SHP77 (cell line): ENCODE results near the gene LRP3.
"Not testable (repeated sequence)": the region's sequence is repeated elsewhere in the genome, so short reads cannot be mapped to it uniquely, and the experiment has no call there.

Source experiments
- DNase-seq, 2 experiments: peaks; one replicate each; lab custom pipeline; 2025; lab: John Stamatoyannopoulos, UW

Gene LRP3

GRCh38 chr19:33216198-33216830, 22.2 kb downstream of the LRP3 start:
- DNase-seq: no peak

GRCh38 chr19:33217881-33218280, 23.8 kb downstream of the LRP3 start:
- no peak for DNase-seq

DNA sequence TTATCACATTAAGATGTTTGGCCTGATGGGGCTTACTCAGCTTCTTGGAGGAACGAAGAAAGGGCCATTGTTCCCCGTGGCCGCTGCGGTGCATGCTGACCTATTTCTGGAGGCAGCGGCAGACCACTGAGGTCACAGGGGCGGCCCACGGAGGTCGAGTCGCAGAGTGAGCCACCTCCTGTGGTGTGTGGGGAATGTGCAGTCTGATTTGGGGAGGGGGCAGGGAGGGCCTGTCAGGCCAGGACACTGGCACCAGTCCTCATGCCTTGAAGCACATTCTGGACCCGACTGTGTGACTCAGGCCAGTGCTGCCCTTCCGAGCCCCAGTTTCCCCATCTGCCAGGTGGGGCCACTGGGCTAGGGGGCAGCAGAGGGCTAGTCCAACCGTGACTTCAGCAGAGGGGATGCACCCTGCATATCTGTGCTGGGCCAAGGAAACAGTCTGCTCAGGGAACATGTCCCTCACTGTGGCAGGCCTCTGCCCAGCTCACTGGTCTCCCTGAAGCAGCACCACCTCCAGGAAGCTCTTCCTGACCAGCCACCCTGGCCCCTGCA, 25.2 kb downstream of the LRP3 start:
- no peak for DNase-seq

DNA sequence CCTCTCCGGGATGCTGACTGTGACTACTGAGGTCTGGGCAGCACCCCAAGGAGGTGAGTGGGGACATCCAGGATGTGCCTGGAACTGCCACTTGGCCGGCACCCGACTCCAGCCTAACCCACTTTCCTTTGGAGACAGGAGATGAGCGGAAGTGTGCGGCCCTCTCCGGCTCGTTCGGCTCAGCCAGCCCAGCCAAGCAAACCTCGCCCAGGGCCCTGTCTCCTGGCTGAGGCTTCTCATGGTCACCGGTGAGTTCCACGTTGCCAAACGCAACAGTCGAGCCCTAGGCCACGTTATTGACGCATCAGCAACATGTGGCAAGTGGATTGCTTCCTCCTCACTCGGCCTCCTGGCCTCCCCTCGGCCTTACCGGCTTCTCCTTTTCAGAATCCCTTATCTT, 26.0 kb downstream of the LRP3 start:
- DNase-seq: no peak

- DNase-seq: no peak
These were observed 26.6 kb downstream of the LRP3 start for GRCh38 chr19:33220735-33221134.

- DNase-seq: no peak
These were observed 27.5 kb downstream of the LRP3 start for GRCh38 chr19:33221638-33222037.

GRCh38 chr19:33222255-33222654, 28.1 kb downstream of the LRP3 start:
- not testable (repeated sequence) for DNase-seq

GRCh38 chr19:33224694-33225457, 30.7 kb downstream of the LRP3 start:
- no peak for DNase-seq

DNA sequence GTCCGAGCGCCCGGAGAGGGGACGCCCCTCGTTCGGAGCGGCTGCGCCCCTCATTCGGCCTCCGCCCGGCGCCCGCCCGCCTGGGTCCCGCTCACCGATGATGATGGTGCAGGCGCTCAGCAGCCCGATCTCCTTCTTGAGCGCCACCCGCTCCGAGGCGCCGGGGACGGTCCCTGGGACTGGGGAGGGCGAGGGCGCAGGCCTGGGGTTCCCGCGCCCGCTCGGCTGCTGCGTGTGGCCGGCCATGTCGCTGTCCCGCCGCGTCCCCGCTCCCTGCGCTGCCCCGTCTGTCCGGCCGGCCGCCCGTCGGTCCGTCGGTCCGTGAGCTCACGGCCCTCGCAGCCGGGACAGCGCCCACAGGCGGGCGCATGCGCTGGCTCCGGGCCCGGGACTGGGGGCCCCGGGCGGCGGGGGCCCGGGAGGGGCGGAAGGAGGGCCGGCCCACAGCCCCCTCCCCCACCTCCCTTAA, 31.4 kb downstream of the LRP3 start, which contains the start of gene SLC7A10:
Gene SLC7A10 (minus strand): TSS at position 393 of the 469 bp plus-strand sequence. CDS start 147 bp downstream, at position 246.
- no peak for DNase-seq

- DNase-seq: no peak
These were observed 32.6 kb downstream of the LRP3 start for GRCh38 chr19:33226550-33227241.

GRCh38 chr19:33227242-33227650, 33.1 kb downstream of the LRP3 start:
- DNase-seq: no peak

DNA sequence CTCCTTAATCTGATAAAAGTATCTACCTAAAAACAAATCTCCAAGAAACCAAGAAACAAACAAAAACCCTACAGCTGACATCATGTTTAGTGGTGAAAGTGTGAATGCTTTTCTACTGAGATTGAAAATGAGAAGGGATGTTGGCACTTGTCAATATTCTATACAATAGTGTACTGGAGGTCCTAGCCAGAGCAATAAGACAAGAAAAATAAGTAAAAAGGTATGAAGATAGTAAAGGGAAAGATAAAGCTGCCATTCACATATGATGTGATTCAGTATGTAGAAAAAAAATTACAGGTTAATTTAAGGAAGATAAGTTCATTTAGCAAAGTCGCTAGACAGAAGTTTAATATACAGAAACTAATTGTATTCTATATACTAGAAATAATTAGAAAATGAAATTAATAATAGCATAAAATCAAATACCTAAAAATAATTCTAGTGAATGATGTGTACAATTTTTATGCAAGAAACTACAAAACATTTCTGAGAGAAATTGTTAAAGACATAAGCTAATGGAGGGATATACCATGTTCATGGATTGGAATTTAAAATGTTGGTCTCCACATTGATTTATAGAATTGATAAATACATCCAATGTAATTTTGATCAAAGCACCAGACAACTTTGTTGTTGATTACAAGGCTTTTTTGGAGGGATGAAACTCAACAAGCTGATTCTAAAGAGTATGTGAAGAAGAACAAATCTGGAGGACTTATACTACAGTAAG, 33.9 kb downstream of the LRP3 start:
- DNase-seq: no peak

- DNase-seq: no peak
These were observed 35.8 kb downstream of the LRP3 start for GRCh38 chr19:33229962-33230361.

- DNase-seq: no peak
These were observed 37.4 kb downstream of the LRP3 start for GRCh38 chr19:33231511-33231910.

DNA sequence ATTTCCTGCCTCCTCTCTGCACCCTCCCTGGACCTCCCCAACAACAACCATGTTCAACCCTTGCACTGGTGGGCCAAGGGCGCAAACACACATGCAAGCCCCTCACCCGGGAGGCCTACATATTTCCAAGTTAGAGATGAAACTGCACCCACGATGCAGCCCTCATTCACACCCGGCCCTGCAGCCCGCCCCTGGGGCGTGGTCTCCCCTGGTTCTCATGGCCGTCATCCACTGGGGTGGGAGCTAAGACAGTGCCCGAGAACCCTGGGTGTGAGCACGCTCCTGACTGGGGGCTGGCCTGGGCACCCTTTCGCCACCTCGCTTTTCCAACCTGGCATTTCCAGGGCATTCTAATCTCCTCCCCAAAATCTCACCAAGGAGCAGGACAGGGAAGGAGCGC, 38.5 kb downstream of the LRP3 start:
- no peak for DNase-seq

DNA sequence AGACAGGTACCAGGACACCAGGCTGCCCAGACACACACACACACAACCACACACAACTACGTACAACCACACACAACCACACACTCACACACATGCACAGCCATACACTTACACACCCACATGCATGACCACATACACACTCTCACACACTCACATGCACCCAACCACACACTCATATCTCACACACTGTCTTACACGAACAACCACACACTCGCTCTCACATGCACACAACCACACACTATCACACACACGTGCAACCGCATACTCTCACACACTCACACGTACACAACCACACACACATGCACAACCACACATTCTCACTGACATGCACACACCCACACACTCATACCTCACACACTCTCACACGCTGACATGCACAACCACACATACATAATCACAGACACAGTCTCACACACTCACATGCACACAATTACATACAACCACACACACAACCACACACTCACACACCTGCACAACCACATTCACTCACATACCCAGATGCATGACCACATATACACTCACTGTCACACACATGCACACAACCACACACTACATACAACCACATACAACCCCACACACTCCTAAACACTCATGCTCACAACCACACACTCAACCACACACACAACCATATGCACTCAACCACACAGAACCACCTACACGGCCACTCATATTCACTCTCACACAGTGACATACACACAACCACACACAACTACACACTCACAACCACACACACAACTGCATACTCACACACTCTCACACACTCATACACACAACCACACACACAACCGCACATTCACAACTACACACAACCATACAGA, 39.1 kb downstream of the LRP3 start:
- no peak for DNase-seq

- DNase-seq: no peak
These were observed 40.0 kb downstream of the LRP3 start for GRCh38 chr19:33234092-33234491.

DNA sequence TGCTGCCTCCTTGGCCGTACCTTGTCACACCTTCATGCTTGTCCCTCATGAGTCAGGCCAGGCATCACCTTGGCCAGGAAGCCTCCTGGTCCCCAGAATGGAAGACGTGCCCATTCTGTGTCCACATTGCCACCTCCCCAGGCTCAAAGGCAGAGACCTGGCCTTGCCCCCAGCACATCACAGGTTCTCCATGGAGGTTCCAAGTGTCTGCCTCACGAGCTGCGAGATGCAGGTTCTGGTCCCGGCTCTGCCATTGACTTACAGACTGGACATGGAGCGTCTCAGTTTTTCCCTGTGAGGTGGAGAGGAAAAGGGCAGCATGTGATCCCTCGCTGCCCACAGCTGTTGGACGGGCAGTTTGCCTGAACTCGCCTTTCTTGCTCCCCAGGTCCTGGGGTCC, 40.6 kb downstream of the LRP3 start:
- no peak for DNase-seq

- peak; percentile 61 to 69 for DNase-seq
These were observed 41.3 kb downstream of the LRP3 start for GRCh38 chr19:33235269-33235995.

DNA sequence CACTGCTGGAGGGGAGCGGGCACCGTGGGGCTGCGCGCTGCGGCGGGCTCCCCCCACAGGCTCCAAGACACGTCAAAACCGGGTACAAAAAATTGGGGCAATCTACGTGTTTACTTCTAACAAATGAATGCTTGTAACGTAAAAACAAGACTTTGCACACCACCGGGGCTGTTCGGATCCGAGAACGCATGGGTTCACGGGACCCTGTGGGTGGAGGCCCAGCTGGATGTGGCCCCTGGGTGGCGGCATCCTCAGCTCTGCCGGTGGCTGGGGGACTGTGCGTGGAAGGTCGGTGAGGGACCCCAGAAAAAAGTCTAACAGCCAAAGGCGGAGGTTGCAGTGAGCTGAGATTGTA, 41.8 kb downstream of the LRP3 start:
- no peak for DNase-seq
